Spleen (tissue), 11 donors: Measurements from ENCODE around the gene CYP4A22. TPM values are rescaled to one million over a fixed set of nuclear protein-coding genes. Genes with fewer than 3 reads are reported as not detected.
"Not testable (repeated sequence)": the region's sequence is repeated elsewhere in the genome, so short reads cannot be mapped to it uniquely, and the experiment has no call there.

ENCODE experiments used
- DNase-seq: peaks from one replicate; pipeline ENCODE4 v3.0.0-alpha.2; 2020
- H3K27ac ChIP-seq, 8 donors: fragments of 200-600 bp; sonication (generic) in 7 of 8; 1 replicate in 4 of 8; 2 replicates in 4 of 8; pipeline versions ENCODE4 v1.5.0 to v1.8.0; 2016 to 2021; ENCODE audit warnings: inconsistent platforms in 4 of 8, mild to moderate bottlenecking in 4 of 8, moderate library complexity in 1 of 8
- H3K27me3 ChIP-seq, 7 donors: fragments of 200-600 bp; sonication (generic) in 6 of 7; replicated peaks in 1 of 7; 1 replicate in 4 of 7; 2 replicates in 3 of 7; pipeline versions ENCODE4 v1.5.0 to v1.8.0; 2016 to 2021; ENCODE audit warnings: inconsistent platforms in 3 of 7, mild to moderate bottlenecking in 1 of 7
- H3K36me3 ChIP-seq, 6 donors: fragments of 200-600 bp; sonication (generic) in 5 of 6; 1 replicate in 4 of 6; 2 replicates in 2 of 6; pipeline versions ENCODE4 v1.5.0 to v1.8.0; 2016 to 2021; ENCODE audit warnings: inconsistent platforms in 2 of 6
- H3K4me1 ChIP-seq, 6 donors: fragments of 200-600 bp; sonication (generic) in 5 of 6; 1 replicate in 3 of 6; 2 replicates in 3 of 6; pipeline versions ENCODE4 v1.5.0 to v1.8.0; 2016 to 2021; ENCODE audit warnings: inconsistent platforms in 3 of 6
- H3K4me3 ChIP-seq, 8 donors: fragments of 200-600 bp; sonication (generic) in 7 of 8; 1 replicate in 4 of 8; 2 replicates in 4 of 8; pipeline versions ENCODE4 v1.5.0 to v1.8.0; 2016 to 2021; ENCODE audit warnings: inconsistent platforms in 4 of 8, mild to moderate bottlenecking in 4 of 8, moderate library complexity in 2 of 8
- H3K9me3 ChIP-seq, 8 donors: fragments of 200-600 bp; sonication (generic) in 7 of 8; 1 replicate in 4 of 8; 2 replicates in 4 of 8; pipeline versions ENCODE4 v1.5.0 to v1.8.0; 2016 to 2021; ENCODE audit warnings: inconsistent platforms in 4 of 8
- CTCF ChIP-seq, 11 experiments: fragments of 200-600 bp in 7 of 11; fragments of 450-650 bp in 4 of 11; sonication (generic) in 4 of 11; IDR thresholded peaks in 8 of 11; conservative IDR thresholded peaks in 3 of 11; 1 replicate in 7 of 11; 2 replicates in 4 of 11; pipeline versions ENCODE4 v1.4.0 to v1.8.0; 2016 to 2021; ENCODE audit warnings: antibody characterized with exemption in 11 of 11, inconsistent platforms in 4 of 11, mild to moderate bottlenecking in 1 of 11
- POLR2A ChIP-seq, 3 donors: fragments of 450-650 bp; IDR thresholded peaks; one replicate each; pipeline ENCODE4 v1.5.1; 2017; ENCODE audit warnings: antibody characterized with exemption in 3 of 3, mild to moderate bottlenecking in 1 of 3
- POLR2AphosphoS5 ChIP-seq, 3 donors: sonication (generic); formaldehyde crosslinking; IDR thresholded peaks; one replicate each; pipeline ENCODE4 v1.5.1; 2017; ENCODE audit warnings: antibody characterized with exemption in 3 of 3
- WGBS, 5 donors: extraction: QIAGEN DNeasy Blood & Tissue Kit in 3 of 5; methylation state at CpG; one replicate each; pipeline versions ENCODE4 v1.1.5 to v1.1.7; 2013 to 2018; 5-methylcytosine and 5-hydroxymethylcytosine counted together
- intact Hi-C: fragments of 100-400 bp; cut with DNase I; formaldehyde crosslinking; loops from one replicate; pipeline ENCODE4 v1.15.0; 2023; ENCODE audit warnings: low total_unique reads
- polyA plus RNA-seq, 3 donors: library from polyadenylated mRNA; stranded (reverse); fragments of 200-250 nt; gene quantifications; one replicate each; pipeline ENCODE4 v1.2.1, GENCODE V29; 2013
- total RNA-seq, 7 donors: library from RNA; depleted of rRNA in 3 of 7; stranded (reverse); fragments of >200 nt in 3 of 7; fragmentation: NEBNext Ultra II Directional in 4 of 7; extraction: Animal tissue kit (Norgen Biotek cat#: 25700) in 4 of 7; gene quantifications; one replicate each; pipeline versions ENCODE4 v1.1.0 to v1.2.1, GENCODE V29; 2016 to 2021
- donor health status: healthy with polysubstance abuse.
- donor health status: DM: no; HTN: no; CAD: no; lungs with moderate emphysema.
- donor health status: DM: no; HTN: no; CAD: no.
- donor health status: Bipolar disorder and iron deficiency.
- donor health status: healthy.
- donor health status: DM: no; HTN: no; CAD: no.
- donor health status: DM: yes; HTN: yes; CAD: no.

Gene CYP4A22
- total and polyA plus RNA-seq, 10 donors: 0.43 TPM; not detected in 9

- Histone ChIP-seq H3K27me3 (no peaks in the 10 kb centered on the region), H3K4me3 (no peak overlapping the region), H3K36me3 (no peaks in the 10 kb centered on the region), H3K27ac (peak overlapping the region in 1 of 8 donors; percentile 54), H3K4me1 (peaks cover 0 to 30% (median 11%) of the 10 kb centered on the region in 6 donors), H3K9me3 (no peaks in the 10 kb centered on the region)
- 89 to 99% (median 92%) methylated on average over 6 of the region's 6 CpGs for WGBS, 5 donors
- intact Hi-C loops: loop anchor here (5.0 to 10.0 kb wide), 2 partner anchors 71 to 234 kb away; no protein-coding TSS in a partner anchor
- TF ChIP-seq POLR2AphosphoS5 (IDR thresholded peaks at IDR 0.05) (no peak), POLR2A (IDR thresholded peaks at IDR 0.05) (no peak), CTCF (IDR thresholded peaks at IDR 0.05 in 8 of 11, conservative IDR thresholded peaks at IDR 0.05 in 3 of 11) (no peak)
- DNase-seq: peak; percentile 29
Observed at GRCh38 chr1:47190857-47191256, 53.6 kb downstream of the CYP4A22 start.

GRCh38 chr1:47191940-47192457 lies 54.8 kb downstream of the CYP4A22 start:
- H3K36me3 ChIP-seq: no peaks in the 10 kb centered on the region
- peaks cover 0 to 30% (median 11%) of the 10 kb centered on the region in 6 donors for H3K4me1 ChIP-seq
- H3K27me3 ChIP-seq: peaks cover 0 to 7% (median 0%) of the 10 kb centered on the region in 7 donors
- no peaks in the 10 kb centered on the region for H3K9me3 ChIP-seq
- no peak overlapping the region for H3K4me3 ChIP-seq
- DNase-seq: peak; percentile 30
- peak overlapping the region in 4 of 8 donors; percentile 11 to 27 (median 15) for H3K27ac ChIP-seq
- intact Hi-C loops: loop anchor here (5.0 to 10.0 kb wide), 2 partner anchors 70 to 233 kb away; no protein-coding TSS in a partner anchor
- WGBS, 5 donors: 71 to 89% (median 83%) methylated on average over 3 to 4 of the region's 4 CpGs
- no peak for TF ChIP-seq POLR2A (IDR thresholded peaks at IDR 0.05)
- TF ChIP-seq POLR2AphosphoS5 (IDR thresholded peaks at IDR 0.05): no peak
- no peak for TF ChIP-seq CTCF (IDR thresholded peaks at IDR 0.05 in 8 of 11, conservative IDR thresholded peaks at IDR 0.05 in 3 of 11)

- DNase-seq: peak; percentile 90
- intact Hi-C loops: loop anchor here (5.0 to 10.0 kb wide), 2 partner anchors 70 to 232 kb away; no protein-coding TSS in a partner anchor
- H3K4me1 ChIP-seq: peaks cover 0 to 30% (median 11%) of the 10 kb centered on the region in 6 donors
- 9 to 19% (median 15%) methylated on average over 10 of the region's 10 CpGs for WGBS, 5 donors
- no peak overlapping the region for H3K27ac ChIP-seq
- peaks cover 0 to 7% (median 0%) of the 10 kb centered on the region in 7 donors for H3K27me3 ChIP-seq
- TF ChIP-seq CTCF (IDR thresholded peaks at IDR 0.05 in 8 of 11, conservative IDR thresholded peaks at IDR 0.05 in 3 of 11) (peak; percentile 85 to 96 (median 94)), POLR2A (IDR thresholded peaks at IDR 0.05) (no peak), POLR2AphosphoS5 (IDR thresholded peaks at IDR 0.05) (peak in 2 of 3 donors; percentile 27 to 66)
- H3K36me3 ChIP-seq: no peaks in the 10 kb centered on the region
- H3K4me3 ChIP-seq: no peak overlapping the region
- no peaks in the 10 kb centered on the region for H3K9me3 ChIP-seq
Observed at GRCh38 chr1:47192458-47193384, 55.5 kb downstream of the CYP4A22 start.

DNA sequence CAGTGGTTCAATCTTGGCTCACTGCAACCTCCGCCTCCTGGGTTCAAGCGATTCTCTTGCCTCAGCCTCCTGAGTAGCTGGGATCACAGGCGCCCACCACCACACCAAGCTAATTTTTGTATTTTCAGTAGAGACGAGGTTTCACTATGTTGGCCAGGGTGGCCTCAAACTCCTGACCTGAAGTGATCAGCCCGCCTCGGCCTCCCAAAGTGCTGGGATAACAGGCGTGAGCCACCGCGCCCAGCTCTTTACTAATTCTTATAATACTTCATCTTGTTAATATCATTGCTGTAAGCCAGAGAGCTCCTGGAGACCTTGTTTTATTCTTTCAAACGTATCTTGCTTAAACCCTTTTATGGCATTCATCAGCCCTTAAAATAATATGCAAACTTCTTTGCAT lies 56.3 kb downstream of the CYP4A22 start:
- not testable (repeated sequence) for H3K9me3 ChIP-seq, H3K4me3 ChIP-seq, H3K27ac ChIP-seq, H3K36me3 ChIP-seq
- intact Hi-C loops: loop anchor here (5.0 to 10.0 kb wide), 2 partner anchors 69 to 231 kb away; no protein-coding TSS in a partner anchor
- H3K27me3 ChIP-seq: peaks cover 0 to 12% (median 0%) of the 10 kb centered on the region in 7 donors
- 85 to 96% (median 91%) methylated on average over 10 of the region's 10 CpGs for WGBS, 5 donors
- peak; percentile 53 for DNase-seq
- peaks cover 0 to 30% (median 11%) of the 10 kb centered on the region in 6 donors for H3K4me1 ChIP-seq
